DMS53 (cell line): ENCODE measurements around the gene TPPP2.

Experiments
- DNase-seq: peaks from one replicate; lab custom pipeline; 2025; lab: John Stamatoyannopoulos, UW

TPPP2 gene

GRCh38 chr14:21017528-21018245 lies 12.3 kb upstream of the TPPP2 start:
- DNase-seq, result no peak

GRCh38 chr14:21018286-21018685 lies 11.7 kb upstream of the TPPP2 start:
- no peak for DNase-seq

- no peak for DNase-seq
Observed at GRCh38 chr14:21018781-21019180, 11.2 kb upstream of the TPPP2 start.

GRCh38 chr14:21019366-21019765 lies 10.7 kb upstream of the TPPP2 start:
- DNase-seq, result no peak

GRCh38 chr14:21020977-21021545 lies 9.0 kb upstream of the TPPP2 start:
- no peak for DNase-seq

- DNase-seq, result no peak
Observed at GRCh38 chr14:21022686-21023085, 7.3 kb upstream of the TPPP2 start.

- no peak for DNase-seq
Observed at GRCh38 chr14:21023174-21023573, 6.8 kb upstream of the TPPP2 start.

- peak; percentile 0 for DNase-seq
Observed at GRCh38 chr14:21023817-21024584, 6.0 kb upstream of the TPPP2 start.

GRCh38 chr14:21024585-21025370 lies 5.2 kb upstream of the TPPP2 start, which contains the start of gene NDRG2:
NDRG2 (minus strand) TSS chr14:21025061; CDS start chr14:21023315, 1,746 bp downstream.
- peak; percentile 59 for DNase-seq

- DNase-seq, result no peak
Observed at GRCh38 chr14:21025371-21026273, 4.4 kb upstream of the TPPP2 start.

- no peak for DNase-seq
Observed at GRCh38 chr14:21026274-21026987, 3.6 kb upstream of the TPPP2 start.

- no peak for DNase-seq
Observed at GRCh38 chr14:21026988-21027315, 3.1 kb upstream of the TPPP2 start.

GRCh38 chr14:21030531-21030930 lies 514 bp downstream of the TPPP2 start:
- no peak for DNase-seq

- no peak for DNase-seq
Observed at GRCh38 chr14:21032326-21033132, 2.5 kb downstream of the TPPP2 start.

GRCh38 chr14:21033133-21033698 lies 3.2 kb downstream of the TPPP2 start:
- no peak for DNase-seq

GRCh38 chr14:21034707-21035106 lies 4.7 kb downstream of the TPPP2 start, which contains the start of gene RNASE13:
RNASE13 (minus strand) TSS chr14:21034807; CDS start chr14:21034288, 519 bp downstream.
- DNase-seq, result no peak

GRCh38 chr14:21036751-21037150 lies 6.7 kb downstream of the TPPP2 start:
- no peak for DNase-seq

- no peak for DNase-seq
Observed at GRCh38 chr14:21037156-21037555, 7.1 kb downstream of the TPPP2 start.
